Measurements from ENCODE around the gene ARFRP1.
"Not testable (repeated sequence)": the region's sequence is repeated elsewhere in the genome, so short reads cannot be mapped to it uniquely, and the experiment has no call there.

ARFRP1 gene

DNA sequence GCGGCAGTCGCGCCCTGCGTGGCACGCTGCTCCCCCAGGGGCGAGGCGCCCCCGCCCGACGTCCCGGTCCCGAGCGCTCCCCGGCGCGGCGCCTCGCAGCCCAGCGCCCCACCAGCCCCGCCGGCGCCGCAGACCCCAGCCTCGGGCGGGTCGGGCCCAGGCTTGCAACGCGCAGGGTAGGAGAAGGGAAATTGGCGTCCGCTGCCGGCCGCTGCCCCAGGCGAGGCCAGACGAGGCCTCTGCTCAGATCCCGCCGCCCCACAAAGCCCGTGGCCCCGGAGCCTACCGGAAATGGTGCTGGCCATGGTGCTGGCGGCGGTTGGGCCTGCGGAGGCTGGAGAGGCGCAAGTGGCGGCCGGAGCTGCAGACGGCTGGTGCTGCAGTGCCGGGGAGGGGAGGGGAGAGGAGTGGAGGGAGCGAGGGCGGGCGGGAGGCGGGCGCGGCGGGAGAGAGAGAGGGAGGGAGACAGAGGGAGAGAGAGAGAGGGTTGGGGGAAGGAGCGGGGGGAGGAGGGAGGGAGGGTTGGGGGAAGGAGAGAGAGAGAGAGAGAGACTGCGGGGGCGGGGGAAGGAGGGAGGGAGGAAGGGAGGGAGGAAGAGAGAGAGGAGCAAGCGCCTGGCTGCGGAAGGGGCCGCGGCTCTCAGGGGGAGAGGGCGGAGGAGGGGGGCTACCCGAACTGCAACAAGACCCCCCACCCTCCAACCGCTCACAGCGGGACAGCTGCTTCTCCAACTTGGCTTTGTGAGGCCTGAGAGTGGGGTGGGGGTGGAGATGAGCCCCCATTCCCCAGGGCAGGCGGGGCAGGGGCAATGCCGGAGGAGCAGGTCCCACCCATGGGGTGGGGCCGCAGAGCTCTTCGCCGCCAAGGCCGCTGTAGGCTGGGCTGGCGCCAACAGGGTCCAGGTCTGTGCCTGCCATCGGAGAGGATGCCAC is 54.5 kb downstream of the ARFRP1 start, which contains the start of gene STMN3:
Gene STMN3, minus strand, starts transcription at position 384 of the 933 bp plus-strand sequence. Its CDS starts 79 bp downstream, at position 305.
- TF ChIP-seq, protein P1, sequence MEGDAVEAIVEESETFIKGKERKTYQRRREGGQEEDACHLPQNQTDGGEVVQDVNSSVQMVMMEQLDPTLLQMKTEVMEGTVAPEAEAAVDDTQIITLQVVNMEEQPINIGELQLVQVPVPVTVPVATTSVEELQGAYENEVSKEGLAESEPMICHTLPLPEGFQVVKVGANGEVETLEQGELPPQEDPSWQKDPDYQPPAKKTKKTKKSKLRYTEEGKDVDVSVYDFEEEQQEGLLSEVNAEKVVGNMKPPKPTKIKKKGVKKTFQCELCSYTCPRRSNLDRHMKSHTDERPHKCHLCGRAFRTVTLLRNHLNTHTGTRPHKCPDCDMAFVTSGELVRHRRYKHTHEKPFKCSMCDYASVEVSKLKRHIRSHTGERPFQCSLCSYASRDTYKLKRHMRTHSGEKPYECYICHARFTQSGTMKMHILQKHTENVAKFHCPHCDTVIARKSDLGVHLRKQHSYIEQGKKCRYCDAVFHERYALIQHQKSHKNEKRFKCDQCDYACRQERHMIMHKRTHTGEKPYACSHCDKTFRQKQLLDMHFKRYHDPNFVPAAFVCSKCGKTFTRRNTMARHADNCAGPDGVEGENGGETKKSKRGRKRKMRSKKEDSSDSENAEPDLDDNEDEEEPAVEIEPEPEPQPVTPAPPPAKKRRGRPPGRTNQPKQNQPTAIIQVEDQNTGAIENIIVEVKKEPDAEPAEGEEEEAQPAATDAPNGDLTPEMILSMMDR (conservative IDR thresholded peaks at IDR 0.05; ENCODE audit: control insufficient read depth, insufficient read depth, low read depth, low read length) = no peak
- H3K4me3 ChIP-seq (ENCODE audit: control insufficient read depth, low read depth, low read length) = peak within 1 kb of the TSS; percentile 45
- DNase-seq (ENCODE audit: low read depth) = peak; percentile 80

DNA sequence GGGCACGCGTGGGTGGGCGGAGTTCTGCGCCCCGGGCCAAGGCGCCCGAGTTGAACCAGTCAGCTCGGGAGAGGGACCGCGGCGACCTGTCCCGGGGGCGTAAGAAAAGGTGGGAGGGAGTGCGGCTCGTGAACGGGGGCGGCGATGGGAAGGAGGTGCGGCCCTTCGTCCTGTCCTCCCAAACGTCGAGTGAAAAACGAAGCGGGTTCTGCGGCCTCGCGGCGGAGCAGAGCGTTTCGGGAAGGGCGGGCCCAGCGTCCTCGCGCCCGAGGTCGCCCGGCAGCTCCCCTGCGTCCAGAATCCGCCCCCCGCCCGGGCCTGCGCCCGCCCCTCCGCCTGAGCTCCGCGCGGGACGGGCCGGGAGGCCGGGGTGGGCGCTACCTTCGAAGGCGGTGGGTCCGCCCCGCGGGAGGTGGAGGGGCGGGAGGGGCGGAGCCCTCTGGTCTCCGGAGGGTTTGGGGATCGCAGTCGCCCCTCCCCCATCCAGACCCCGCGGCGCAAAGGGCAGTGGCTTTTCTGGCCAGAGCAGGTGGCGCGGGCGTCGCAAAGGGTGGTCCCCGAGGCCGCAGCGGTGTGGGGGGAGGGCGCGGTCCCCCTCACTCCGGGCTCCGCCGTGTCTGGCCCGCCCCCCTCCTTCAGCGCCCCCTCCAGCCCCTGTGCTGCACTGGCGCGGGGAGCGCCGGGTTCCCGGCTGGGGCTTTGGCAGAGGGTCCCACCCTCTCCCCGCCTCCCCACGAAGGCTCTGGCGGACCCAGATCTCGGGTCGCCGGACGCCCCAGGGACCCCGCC is 55.4 kb downstream of the ARFRP1 start:
- no peak for DNase-seq (ENCODE audit: low read depth)
- peak overlapping the region; percentile 45 for H3K4me3 ChIP-seq (ENCODE audit: control insufficient read depth, low read depth, low read length)
- TF ChIP-seq, protein P1 (conservative IDR thresholded peaks at IDR 0.05; ENCODE audit: control insufficient read depth, insufficient read depth, low read depth, low read length) = no peak

DNA sequence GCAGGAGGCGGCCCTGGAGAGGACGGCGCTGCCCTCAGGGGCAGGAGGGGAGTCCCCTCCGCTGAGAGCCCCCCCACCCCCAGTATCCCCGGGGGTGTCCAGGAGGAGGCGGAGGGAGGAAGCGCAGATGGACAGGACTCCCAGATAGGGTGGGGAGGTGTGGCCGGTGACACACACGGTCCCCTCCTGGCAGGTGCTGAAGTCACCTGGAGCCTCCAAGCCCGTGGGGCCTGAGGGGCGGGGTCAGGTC is 55.9 kb downstream of the ARFRP1 start:
- no peak for DNase-seq (ENCODE audit: low read depth)
- H3K4me3 ChIP-seq (ENCODE audit: control insufficient read depth, low read depth, low read length) = peak overlapping the region; percentile 45
- TF ChIP-seq, protein P1 (conservative IDR thresholded peaks at IDR 0.05; ENCODE audit: control insufficient read depth, insufficient read depth, low read depth, low read length) = no peak

DNA sequence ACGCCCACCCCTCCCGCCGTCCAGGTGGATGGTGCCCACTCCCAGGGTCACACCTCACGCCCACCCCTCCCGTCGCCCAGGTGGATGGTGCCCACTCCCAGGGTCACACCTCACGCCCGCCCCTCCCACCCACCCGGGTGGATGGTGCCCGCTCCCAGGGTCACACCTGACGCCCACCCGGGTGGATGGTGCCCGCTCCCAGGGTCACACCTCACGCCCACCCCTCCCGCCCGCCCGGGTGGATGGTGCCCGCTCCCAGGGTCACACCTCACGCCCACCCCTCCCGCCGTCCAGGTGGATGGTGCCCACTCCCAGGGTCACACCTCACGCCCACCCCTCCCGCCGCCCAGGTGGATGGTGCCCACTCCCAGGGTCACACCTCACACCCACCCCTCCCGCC is 57.3 kb downstream of the ARFRP1 start:
- not testable (repeated sequence) for DNase-seq (ENCODE audit: low read depth); H3K4me3 ChIP-seq (ENCODE audit: control insufficient read depth, low read depth, low read length)

DNA sequence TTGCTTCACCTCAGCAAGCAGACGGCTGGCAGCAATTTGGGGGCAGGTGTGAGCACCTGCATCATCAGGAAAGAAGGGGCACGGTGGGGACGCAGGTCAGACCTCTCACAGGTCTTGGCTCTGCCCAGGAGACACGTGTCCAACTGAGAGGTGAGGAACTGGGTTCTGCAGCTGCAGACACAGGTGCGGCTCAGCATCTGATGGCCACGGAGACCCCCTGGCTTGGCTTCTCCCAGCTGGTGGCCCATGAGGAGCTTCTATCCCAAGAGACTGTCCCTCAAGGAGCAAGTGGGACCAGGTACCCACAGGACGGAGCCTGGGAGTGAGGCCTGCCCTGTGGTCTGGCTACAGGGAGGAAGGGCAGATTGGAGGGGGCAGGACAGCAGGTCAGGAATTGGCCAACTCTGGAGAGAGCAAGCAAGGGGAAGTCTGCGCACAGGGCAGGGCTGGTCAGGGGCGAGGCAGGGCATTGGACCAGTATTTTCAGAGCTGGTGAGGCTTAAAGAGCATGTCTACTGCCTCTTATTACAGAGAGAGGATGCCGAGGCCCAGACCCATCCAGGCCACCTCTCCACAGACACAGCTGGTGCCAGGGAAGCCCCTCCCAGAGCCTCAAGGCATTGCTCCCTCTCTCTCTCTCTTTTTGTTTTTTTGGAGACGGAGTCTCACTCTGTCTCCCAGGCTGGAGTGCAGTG is 58.7 kb downstream of the ARFRP1 start:
- TF ChIP-seq, protein P1 (conservative IDR thresholded peaks at IDR 0.05; ENCODE audit: control insufficient read depth, insufficient read depth, low read depth, low read length) = no peak
- no peak overlapping the region for H3K4me3 ChIP-seq (ENCODE audit: control insufficient read depth, low read depth, low read length)
- DNase-seq (ENCODE audit: low read depth) = no peak

Data from fibroblast of mammary gland (primary cell).